Stimulated activated CD4-positive, alpha-beta T cell treated with anti-CD3 and anti-CD28 coated beads, Interleukin-2, amount 100 ng/mL, for 4 hours (primary cell): ENCODE results near the gene IQCM.

Experiments
- DNase-seq: peaks from one replicate; pipeline ENCODE4 v3.0.0-alpha.2; 2020; ENCODE audit warnings: low read depth

Gene IQCM

DNA sequence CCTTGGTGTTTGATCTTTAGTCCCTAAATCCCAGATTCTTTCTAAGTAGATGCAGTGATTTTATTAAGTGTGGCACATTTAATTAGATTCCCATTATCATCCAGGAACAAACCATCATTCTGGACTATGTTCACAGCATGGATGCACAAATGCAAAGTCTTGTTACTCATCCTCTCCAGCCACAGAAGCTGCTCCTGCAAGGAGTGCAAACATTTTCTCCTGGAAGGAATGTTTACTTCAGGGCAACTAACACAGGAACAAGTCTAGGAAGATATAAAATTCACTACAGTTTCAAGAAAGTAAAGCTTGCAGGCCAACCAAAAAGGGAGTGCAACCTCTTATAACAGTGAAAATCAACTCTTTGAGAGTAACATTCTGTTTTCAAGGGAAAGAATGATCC lies 106.0 kb downstream of the IQCM start:
- no peak for DNase-seq

DNA sequence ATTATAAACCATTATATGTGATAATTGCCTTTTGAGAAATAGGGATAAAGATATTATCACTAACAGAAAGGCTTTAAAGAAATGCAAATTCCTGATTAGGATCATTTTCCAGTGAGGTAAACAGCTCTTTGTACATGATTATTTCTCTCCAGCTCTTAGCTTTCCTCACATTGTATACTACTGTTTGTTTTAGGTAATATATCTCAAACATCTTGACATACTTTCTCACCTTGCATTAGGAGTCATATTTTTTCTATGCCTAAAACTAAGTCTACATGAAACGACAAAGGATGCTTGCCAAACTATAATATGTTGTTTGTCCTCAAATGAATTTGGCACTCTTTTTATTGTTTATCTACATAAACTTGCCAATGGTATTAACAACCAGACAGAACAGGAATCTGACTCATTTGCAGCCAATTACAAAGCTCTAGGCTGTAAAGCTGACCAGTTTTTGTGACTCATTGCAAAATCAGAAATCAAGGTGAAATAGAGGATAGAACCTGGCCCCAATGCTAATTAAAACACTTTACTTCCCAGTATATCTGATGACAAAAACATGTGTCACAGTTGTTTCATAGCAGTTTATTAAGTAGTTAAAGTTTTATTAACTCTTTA lies 107.0 kb downstream of the IQCM start:
- DNase-seq = no peak

DNA sequence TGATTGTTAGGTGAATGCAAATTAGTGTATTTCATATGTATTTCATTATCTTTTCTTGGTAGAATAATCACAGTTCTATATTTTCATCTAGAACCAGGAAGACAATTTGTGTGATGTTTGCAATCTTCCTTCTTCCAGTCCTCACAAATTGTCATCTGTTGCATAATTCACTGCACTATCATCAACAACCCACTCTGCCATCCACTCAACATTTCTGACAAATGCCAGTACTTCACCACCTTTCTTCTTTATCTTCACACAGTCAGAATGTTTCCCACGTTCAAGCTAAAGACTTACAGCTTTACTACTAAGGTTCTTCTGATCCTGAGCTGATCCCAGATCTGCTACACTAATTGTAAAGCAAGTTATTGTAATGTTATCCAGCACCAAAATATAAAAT lies 107.8 kb downstream of the IQCM start:
- DNase-seq = no peak

DNA sequence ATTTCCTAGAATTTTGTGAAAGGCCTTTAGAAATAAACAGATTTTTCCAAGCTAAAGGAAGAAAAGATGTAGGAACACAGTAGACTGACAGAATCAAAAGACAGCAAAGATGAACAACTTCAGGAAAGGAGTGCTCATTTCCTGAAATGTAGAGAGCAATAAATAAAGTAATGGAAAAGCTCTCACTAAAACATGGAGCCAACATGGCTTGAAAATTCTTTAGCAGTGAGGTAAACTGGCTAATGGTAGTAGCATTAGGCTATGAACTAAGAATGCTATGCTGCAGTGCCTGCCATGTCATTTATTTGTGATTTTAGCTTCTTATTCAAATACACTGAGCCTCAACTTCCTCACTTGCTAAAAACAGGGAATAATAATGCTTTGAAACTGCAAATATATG lies 108.7 kb downstream of the IQCM start:
- DNase-seq = no peak

DNA sequence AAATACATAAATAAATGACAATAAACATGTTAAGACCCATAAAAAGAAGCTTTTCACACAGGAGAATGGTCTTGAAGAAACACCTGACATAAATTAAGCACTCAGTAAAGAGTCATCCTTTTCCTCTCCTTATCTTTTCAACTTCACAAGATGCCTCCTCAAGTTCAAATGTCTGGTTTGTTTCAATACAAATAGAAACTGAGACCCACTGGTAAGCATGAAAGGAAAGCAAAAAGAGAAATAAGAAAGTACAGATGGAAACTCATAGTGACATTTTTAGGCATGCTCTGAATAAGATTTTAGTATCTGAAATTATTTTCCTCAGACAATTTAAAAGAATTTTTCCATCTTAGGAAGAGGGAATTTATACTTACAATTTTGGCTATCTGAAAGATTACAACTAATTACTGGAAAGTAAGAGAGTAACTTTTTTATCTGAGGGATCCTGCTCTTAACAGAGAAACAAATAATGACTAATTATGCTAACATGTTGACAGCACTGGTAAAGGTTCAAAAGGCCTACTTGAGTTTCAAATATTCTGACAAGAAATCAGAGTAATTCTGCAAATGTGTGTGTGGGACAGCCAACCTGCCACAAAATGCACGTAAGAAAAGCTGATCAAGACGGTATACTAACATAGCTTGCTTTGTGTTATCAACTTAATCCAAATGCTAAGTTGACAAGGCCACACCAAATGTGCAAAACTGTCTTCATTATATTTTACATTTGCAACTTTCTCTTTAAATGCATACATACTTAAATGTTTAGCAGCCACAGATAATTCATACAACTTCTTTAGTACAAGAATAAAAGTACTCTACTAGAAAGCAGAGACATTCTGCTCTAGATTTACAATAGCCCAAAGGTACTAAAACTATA lies 113.0 kb downstream of the IQCM start:
- DNase-seq = no peak

DNA sequence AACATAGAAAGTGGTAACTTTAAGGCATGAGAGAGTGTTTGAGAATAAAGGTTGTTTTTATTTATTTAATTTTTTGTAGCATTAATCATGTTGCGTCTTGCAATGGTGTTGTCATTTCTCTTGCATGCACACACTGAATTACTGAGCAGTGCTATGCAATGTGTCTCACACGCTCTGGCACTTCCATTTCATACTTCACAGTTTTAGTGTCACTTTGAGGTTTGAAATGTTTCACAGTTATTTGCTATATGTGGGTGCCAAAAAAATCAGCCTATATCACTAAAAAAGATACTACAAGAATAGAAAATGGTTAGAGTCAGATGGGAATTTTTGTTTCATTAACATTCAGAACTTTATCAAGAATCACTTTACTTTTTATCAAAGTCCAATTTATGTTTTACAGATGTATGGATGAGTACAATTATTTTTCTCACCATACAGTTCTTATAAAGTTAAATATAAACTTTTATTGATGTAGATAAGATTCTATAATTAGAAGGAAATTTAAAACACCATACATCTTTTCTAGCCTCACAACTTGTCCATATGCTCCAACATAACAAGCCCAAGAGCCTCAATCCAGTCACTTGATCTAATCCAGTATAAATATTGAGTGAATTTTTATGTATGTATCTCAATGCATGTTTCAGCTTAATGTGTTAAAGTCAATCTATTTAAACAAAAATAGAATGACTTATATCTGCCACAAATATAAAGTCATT lies 114.0 kb downstream of the IQCM start:
- no peak for DNase-seq

DNA sequence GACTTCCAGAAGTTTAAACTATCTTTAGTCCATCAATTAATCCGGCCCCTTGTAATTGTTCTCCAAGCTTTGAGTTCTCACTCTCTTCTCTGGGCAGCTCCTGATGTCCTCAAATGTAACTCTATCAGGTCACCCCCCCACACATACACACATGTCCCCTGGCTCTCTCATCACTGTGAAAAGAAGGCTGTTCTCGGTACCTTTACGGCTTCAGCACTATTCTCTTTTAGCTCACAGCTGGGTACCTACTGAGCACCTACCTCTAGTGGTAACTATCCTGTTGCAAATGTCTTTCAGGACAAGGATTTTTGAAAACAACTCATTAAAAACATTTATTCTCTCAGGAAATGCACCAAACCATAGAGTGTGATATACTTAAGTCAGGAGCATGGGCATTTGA lies 115.4 kb downstream of the IQCM start:
- DNase-seq = no peak

DNA sequence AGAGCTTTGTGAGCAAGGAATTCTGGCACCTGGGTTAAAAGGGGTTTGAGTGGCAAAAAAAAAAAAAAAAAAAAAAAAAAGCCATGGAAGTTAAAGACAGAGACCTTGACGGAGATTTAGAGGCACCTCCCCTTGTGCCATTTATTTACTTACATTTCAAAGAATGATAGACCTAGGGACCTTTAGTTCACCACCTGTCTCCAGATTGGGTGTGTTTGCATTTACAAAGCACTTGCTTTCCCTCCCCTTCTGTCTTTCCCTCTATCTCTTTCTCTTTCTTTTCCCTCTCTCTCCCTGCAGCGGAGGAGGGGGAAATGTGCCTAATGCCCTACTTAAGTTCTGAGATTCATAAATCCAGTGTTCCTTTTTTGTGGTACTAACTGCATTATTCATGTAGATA lies 116.0 kb downstream of the IQCM start:
- DNase-seq = no peak

DNA sequence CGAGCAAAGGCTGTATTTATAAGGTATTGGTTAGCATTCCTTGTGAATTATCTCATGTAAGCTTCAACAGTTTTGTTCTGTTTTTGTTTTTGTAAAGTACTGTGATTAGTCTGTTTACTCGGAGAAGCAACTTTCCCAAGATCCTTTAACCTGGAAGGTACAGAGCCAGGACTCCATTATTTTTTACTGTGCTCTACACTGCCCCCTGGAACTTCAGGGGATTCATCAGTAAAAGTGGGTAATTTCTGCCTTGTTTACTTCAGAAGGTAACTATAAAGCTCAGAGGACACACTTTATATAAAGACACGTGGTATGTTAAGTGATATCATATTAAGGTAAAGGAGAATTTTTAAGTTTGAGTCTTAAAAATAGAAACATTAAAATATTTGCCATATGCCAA lies 124.9 kb downstream of the IQCM start:
- DNase-seq = no peak

DNA sequence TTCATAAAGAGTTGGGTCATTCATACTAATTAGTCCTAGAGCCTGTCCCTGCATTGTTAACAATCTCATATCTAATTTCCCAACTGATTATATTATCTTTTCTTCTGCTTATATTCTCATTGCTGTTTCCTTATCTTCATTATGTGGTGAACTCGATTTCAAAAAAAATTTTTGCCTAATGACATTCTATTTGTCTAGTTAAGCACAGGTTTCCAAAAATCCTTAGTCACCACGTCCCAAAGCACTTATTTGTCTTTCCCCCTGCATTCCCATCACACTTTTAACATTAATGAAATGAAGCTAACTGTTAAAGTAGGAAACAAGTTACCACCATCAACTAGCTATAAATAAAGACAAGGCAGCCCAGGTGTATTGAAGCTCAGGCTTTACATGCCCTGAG lies 131.1 kb downstream of the IQCM start:
- DNase-seq = no peak

DNA sequence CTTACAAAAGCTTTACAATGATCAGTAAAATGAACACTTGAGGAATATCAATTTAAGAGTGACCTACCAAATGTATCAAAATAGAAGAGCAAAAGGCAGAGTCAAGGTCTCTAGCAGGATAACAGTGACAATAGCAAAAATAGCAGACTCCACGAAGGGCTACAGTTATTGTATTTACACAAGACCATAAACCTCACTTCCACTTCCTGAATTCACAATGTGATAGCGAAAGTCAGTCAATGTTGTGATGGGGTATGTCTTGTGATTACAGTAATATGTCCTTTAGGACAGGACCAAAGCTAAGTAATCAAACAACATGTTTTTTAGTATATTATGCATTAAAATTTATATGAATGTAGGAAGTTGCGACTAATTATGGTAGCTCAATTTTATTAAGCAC lies 139.6 kb downstream of the IQCM start:
- DNase-seq = no peak

DNA sequence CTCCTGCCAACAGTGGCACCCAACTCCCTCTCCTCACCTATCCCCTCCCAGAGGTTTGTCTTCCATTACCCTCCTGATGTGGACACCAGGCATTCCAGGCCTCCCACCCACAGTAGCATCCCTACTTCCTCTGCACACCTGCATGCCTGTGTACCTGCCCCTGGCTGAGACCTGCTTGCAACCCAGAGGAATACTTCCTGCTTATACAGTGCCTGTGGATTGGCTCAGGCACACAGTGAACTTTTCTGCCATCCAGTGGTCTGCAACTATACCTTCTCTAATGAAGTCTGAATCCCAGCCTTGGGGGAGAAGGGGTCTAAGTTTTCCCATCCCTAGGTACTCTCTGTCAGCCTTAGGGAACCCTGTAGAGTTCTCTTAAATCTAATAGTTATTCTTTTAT lies 169.9 kb downstream of the IQCM start:
- DNase-seq = no peak

DNA sequence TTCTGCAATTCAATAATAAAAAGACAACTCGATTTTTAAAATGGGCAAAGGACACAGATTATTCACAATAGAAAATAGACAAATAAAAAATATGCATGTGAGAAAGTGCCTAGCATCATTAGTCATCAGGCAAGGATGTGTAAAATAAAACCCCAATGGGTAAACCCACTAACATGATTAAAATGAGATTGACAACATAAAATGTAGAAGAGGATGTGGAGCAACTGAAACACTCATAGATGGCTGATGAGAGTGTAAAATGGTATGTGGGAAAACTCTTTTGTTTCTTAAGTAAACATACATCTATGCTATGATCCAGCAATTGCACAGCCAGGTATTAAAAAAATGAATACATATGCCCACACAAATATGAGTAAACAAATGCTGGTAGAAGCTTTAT lies 177.6 kb downstream of the IQCM start:
- no peak for DNase-seq

DNA sequence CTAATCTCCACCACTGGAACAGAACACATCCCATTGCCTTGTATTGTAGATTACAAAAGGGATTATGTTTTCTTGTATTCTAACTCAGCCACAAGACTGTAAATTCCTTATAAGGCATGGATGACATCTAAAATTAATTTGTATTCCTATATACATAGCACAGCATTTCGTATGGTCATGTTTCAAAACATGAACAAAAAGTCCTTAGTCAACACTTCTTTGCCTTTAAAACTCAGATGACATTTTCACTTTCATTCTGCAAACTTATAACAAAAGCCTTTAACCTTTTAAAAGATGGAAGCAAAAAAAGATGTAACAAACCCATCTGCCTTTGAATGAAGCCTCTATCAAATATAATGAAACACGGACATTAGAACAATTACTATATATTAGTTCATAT lies 181.3 kb downstream of the IQCM start:
- no peak for DNase-seq

DNA sequence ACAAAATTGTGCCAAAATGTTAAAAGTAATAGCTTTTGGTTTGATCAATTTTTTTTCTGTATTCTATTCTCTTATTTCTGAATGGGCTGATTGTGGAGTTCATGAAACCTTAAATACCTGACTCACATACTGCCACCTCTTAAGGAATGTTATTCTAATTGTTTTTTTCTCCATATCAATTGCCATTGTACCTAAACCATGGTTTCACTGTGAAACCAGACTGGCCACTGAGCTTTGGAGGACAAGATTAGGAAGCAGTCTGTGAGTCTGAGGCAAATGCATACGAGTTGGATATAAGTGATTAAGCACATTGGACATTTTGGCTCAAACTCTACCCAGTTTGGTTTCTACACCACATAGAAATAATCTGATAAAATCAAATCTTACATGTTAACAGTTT lies 184.0 kb downstream of the IQCM start:
- DNase-seq = no peak

DNA sequence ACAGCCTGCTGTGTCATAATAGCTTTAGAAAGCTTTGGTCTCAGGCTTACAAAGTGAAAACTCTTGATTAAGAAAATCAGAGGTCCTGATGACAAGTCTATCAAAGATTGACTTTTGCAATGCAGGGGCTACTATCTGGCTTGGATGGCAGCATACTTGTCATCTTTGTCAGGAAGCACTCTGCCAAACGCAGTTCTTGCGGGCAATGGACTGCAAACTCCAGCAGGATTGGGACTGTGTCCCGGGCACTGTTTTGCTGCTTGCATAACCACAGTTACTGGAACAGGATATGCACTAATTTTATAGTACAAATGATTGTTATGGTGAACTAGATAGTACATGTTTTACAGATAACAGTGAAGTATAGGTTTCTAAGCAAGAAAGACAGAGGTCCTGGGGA lies 185.6 kb downstream of the IQCM start:
- DNase-seq = no peak

DNA sequence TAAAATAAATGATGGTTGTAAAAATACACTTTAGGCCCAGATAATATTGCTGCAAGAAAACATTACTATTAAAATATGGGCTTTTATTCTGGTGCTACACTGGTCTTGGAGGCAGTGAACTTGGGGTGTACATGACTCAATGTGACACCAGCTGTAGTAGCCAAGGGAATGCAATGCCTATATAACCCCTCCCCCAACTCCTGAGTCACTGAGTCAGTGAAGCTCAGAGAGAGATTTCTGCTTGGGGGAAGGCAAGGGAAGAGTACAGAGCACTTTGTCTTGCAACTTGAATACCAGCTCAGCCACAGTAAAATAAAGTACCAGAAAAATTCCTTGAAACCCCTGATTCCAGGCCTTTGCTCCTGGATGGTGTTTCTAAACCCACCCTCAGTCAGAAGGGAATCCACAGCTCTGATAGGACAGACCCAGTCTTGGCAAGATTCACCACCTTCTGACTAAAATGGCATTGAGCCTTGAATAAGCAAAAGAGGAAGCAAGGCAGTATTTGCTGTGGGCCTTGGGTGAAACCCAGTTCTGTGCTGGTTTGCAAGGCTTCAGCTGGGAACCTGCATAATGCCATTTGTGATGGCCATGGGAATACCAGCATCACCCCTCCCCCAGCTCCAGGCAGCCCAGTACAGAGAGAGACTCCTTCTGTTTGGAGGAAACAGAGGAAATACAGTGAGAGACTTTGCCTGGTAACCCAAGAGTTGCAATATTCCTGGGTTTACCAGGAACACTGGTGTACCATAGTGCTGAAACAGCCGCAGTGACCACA lies 209.9 kb downstream of the IQCM start:
- DNase-seq = no peak

DNA sequence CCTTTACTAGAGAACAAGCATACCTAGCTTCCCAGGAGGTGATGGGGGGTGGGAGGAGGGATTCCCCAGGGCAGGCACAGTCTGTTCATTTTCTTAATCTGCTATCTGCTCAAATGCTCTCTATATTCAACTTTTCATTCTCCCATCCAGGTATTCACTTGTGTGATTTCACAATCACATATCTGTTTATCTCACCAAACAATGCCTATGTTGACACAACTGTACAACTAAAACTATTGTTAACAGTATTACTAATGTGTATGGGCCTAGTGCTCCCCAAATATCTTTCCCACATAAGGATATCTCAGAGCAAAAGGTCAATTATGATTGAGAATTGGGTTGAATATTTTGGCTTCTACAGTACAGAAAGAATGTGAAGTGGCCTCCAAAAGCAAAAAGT lies 210.8 kb downstream of the IQCM start:
- DNase-seq = no peak

DNA sequence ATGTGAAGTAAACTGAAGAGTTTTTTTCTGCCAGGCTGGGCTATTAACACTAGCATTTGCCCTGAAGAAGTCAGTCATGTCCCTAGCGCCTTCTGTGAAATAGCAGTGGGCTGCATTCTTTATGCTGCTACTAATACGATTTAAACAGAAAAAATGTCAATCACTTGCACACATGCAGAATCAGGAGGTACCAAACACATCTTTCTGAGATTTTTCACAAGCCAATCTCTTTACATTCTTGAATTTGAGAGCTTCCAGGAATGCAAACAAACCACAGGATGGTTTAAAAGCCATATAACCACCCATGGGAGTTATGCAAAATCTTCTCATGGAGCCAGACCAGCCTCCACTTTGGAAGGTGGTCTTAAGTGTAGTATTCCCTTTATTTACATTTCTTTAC lies 220.1 kb downstream of the IQCM start:
- DNase-seq = no peak

DNA sequence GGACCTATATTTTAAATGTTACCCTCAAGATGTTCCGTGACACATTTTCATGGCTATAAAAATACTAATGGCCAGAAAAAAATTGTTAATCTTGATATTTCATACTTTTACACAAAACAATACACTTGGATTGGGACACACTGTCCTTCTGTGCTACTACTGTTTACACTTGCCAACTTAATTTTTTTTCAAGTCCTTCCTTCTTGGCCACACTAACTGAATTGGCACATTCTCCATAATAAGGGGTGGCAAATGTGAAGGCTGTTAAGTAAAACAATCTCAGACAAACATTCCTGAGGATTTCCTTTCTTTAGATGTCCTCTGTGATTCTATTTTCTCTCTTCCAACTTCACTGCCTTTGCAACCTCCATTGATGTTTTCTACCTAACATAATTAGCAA lies 225.8 kb downstream of the IQCM start:
- no peak for DNase-seq

DNA sequence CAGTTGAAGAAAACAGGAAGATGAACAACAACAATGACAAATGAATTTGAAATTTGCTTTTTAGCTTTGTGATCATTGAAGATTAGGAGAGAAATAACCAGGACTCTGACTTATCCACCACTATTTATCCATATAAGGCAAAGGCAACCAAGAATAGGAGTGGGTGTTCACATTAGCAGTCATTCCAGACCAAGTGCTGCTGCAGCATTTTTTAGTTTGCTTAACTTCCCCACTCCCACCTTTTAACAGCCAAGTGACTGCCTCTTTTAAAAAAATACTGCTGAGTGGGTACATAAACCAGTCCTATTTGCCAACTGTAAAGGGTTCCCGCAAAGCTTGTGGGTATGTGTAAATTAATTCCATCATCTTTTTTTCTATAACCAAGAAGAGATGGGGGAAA lies 230.9 kb downstream of the IQCM start:
- no peak for DNase-seq

DNA sequence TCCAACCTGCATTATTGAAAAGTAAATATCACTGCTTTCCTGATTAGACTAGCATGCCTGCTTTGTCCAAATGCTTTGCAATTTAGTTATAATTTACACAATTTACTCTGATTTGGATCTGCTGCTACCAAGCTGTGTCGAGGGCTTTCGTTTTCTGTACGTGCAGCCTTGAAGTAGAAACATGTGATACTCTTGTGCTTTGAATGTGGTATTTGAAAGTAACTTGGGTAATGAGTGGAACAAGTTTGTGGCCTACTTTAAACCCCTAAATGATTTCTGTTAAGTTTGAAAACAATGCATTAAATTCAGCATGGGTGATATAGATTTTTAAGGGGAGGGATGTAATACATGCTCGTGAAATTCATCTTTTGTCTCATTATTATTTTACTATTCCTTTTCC lies 240.7 kb downstream of the IQCM start:
- DNase-seq = no peak

DNA sequence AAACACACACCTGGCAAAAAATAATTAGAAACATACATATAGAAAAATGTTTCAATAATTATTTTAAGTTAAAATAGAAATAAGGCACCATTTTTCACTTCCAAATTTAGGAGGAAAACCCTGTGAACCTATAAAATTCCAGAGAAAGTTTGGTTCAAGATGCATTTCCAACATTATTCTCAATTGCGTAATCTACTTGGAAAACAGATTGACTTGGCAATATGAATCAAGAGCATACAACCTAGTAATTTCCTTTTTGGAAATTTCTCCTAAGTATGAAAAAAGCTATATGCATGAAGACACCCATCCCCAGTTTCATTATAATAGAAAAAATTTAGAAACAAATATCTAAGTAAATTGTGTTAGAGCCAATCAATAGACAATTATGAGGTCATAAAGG lies 242.9 kb downstream of the IQCM start:
- no peak for DNase-seq
